GM19035 (cell line): ENCODE results near the gene ARHGAP8.
"Not testable (repeated sequence)": the region's sequence is repeated elsewhere in the genome, so short reads cannot be mapped to it uniquely, and the experiment has no call there.

ENCODE experiments used
- ATAC-seq: cut with Tn5 transposase; IDR thresholded peaks from one replicate; pipeline ENCODE4 v1.9.1; 2021; ENCODE audit not compliant: unreplicated experiment

The ARHGAP8 gene

GRCh38 chr22:44883011-44883421 is 130.6 kb downstream of the ARHGAP8 start:
- ATAC-seq = no peak

DNA sequence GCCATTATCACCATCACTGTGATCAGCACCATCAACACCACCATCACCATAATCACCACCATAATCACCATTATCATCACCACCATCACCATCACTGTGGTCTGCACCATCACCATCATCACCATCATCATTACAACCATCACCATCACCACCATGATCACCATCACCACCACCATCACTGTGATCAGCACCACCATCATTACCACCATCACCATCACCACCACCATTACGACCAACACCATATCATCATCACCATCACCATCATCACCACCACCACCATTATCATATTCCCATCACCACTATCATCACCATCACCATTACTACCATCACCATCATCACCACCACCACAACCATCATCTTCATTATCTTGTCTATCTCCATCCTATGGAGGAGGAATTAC is 132.2 kb downstream of the ARHGAP8 start:
- ATAC-seq = no peak

- ATAC-seq = no peak
These were observed 132.8 kb downstream of the ARHGAP8 start for GRCh38 chr22:44884968-44885805.

- ATAC-seq = no peak
These were observed 133.5 kb downstream of the ARHGAP8 start for GRCh38 chr22:44885806-44886360.

GRCh38 chr22:44887941-44888366 is 135.6 kb downstream of the ARHGAP8 start:
- no peak for ATAC-seq

DNA sequence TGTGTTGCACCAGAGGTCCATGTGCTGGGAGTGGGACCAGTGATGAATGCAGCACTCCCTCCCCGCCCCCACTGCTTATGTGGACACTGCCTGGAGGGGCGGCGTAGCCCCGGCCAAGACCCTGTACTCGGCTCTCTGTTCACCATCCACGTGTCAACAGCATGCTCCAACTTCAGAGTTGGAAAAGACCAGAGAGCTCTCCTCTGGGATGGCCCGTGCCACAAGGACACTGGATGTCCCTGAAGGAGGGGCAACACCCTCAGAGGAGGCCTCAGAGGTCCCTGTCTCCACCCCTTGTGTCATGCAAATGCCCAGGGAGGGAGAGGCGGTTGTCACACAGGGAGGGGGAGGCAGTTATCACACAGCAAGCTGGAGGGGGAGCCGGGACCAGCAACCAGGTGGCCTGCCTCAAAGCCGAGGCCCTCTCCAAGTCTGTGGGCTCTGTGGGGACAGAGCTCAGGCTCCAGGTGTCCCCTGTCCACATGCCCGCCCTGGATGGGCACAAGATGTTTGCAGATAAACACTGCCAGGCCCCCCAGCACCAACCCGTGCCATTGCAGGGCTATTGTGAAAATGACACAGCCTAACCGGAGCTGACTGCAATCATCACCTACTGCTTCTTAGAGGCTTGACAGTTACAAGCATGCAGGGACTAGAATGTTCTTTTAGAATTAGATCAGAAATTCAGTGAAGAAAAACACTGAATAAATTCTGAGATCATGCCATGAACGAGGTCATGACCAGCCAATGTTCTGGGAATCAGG is 136.3 kb downstream of the ARHGAP8 start:
- ATAC-seq = no peak

GRCh38 chr22:44889255-44889878 is 137.0 kb downstream of the ARHGAP8 start:
- ATAC-seq = no peak

GRCh38 chr22:44890416-44891292 is 138.3 kb downstream of the ARHGAP8 start:
- no peak for ATAC-seq

GRCh38 chr22:44891293-44891747 is 138.9 kb downstream of the ARHGAP8 start:
- ATAC-seq = no peak

- no peak for ATAC-seq
These were observed 139.4 kb downstream of the ARHGAP8 start for GRCh38 chr22:44891791-44892190.

GRCh38 chr22:44892243-44892642 is 139.9 kb downstream of the ARHGAP8 start:
- ATAC-seq = no peak

DNA sequence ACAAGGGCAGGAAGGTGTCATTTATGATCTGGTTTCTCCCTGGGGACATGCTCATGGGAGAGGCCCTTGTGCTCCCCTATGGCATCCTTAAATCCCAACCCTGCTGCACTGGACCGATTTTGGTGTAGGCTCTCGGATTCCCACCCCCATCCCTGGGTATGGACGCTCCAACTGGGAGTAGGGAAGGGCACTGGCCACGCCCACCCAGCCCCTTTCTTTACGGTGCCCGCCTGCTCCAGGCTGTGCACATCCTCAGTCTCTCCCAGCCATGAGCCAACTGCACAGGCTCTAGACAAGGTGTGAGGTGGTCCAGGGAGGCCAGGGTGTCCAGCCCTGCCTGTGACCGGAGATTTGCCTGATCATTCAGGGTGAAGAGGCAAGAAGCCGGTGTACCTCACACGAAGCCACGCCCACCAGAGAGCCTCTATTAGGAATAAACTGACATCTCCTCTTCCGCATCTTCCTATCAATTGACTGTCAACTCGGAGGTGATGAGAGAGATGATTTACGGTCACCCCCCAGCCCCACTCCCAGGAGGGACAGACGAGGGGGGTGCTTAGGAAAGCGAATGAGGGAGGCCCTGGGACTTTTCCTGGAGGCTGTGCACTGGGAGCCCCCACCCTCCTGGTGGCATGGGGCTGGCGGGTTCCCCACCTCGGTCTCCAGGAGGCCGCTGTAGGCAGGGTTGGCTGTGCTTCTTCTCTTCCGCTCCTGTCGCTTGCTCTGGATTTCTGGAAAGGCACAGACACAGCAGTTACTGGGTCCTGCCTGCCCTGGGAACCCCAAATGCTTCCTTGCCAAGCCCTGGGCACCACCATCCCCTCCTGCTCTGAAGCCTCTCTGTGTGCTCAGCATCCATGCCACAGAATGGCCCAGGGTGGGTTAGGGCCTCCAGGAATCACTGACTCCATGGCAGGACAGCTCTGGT is 140.7 kb downstream of the ARHGAP8 start:
- no peak for ATAC-seq

DNA sequence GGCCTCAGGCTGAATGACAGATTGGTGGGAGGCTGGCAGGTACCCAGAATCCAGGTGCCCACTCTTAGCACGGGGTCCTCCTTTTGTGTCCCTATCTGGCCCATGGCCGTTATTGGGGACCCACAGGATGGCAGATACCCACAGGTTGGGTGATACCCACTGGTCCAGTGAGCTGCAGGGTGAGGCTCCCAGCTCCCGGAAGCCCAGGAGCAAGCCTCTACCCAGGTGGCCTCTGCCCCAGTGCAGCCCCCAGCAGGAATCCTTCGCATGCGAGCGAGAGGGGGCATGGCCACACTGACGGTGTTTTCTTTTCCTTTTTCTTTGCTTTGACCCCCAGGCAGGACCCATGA is 141.3 kb downstream of the ARHGAP8 start:
- ATAC-seq = no peak

- no peak for ATAC-seq
These were observed 141.9 kb downstream of the ARHGAP8 start for GRCh38 chr22:44894321-44894720.

GRCh38 chr22:44894782-44895181 is 142.4 kb downstream of the ARHGAP8 start:
- ATAC-seq = no peak

DNA sequence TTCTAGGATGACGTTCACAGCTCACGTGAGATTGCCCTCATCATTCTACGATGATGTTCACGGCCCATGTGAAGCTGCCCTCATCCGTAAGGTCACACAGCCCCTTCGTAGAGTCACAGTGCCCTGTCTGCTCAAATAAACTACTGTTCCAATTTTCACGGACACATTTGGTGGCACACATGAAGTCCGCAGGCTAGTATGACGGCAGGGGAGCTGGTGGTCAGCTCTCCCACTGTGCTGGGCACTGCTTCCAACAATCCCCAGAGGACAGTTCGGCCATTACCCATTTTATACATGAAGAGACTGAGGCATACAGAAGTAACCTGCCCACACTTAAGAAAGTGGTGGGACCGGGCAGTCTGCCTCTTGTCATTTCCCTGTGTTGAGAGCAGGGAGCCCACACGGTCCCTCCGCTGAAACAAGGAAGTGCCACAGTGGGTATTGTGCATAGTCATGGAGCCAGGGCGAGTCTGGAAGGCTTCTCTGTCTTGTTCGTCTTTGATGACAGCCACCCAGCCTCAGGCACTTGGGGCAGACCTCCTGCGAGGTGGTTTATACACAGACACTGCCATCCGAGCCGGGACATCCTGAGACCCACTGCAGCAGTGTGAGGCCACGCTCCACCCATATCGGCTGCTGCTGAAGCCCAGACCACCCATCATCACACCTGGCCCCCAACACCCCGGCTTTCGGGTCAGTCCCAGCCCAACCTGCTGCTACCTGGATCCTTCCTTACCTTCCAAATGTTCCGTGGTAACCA is 143.1 kb downstream of the ARHGAP8 start:
- ATAC-seq = no peak

- ATAC-seq = no peak
These were observed 145.9 kb downstream of the ARHGAP8 start for GRCh38 chr22:44898236-44898635.

DNA sequence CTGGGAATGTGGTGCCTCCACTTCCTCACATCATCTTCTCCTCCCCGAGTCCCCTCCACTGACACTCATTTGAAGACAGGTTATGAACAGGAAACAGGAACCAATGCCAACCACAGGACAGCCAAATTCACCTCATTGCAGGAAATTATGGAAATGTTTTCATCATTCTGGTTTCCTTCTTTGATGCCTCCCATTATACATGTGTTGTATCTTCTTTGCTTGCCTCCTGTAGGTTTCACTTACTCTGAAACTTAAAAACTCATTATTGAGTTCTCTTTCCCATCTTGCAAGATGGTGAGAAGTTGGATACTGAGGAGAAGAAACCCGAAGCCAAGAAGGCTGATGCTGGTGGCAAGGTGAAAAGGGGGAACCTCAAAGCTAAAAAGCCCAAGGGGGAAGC is 148.9 kb downstream of the ARHGAP8 start:
- no peak for ATAC-seq

DNA sequence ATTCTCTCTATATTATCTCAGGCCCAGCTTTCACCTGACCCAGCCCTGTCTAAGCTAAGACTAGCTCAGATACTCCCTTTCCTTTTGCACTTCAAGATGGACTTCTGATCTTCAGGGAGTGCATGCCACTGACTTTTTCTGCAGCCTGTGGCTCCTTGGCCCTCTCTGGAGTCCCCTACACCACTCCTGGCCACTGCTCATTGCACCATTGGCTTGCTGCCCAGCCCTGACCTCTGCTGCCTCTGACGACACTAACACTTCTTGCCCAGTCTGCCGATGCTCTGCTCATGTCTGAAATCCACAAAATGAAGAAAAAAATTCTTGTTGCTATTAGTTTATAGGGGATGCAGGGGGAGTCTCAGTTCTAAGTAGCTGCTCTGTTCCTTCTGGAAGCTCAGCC is 150.8 kb downstream of the ARHGAP8 start:
- not testable (repeated sequence) for ATAC-seq
